ENCODE results near the gene STOML2. TPM values are rescaled to one million over a fixed set of nuclear protein-coding genes. Genes with fewer than 3 reads are reported as not detected.
A peak's percentile ranks its signal among the peaks of the same experiment; 100 is the strongest.

Gene STOML2
- total RNA-seq, 1 experiment from 2014 or later = 209 TPM

DNA sequence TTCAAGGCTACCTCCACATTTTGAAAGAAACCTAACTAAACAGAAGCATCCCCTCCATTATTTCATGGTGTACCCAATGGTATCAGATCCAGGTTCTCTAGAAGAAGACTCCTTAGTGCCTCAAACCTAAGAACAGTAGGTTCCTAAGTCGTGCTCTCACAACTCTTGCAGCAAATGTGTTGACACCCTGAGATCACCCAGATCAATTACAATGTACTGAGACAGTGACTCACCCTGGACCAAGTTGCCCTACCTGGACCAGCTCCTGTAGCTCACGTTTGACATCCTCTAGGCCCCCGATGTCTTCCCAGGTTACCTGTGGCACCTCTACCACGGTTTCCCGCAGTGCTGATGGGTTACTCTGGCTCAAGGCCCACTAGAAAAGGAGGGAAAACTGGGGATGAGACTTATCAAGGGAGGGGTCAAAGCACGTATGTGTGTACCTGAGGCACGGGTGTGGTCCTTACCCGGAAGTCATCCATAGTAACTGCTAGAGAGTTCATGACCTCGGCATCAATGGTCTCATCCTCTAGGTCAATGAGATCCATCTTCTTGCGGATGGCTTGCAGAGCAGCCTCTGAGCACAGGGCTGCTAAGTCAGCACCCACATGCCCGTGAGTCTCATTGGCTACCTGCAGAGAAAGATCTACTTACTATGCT, 42.3 kb downstream of the STOML2 start:
- no peaks in the 10 kb centered on the region for H3K4me1 Mint-ChIP-seq (ENCODE audit: insufficient read depth, unreplicated experiment)
- BruUV-seq (replicated peaks) = no TSS peak
- TF ChIP-seq, protein P1, sequence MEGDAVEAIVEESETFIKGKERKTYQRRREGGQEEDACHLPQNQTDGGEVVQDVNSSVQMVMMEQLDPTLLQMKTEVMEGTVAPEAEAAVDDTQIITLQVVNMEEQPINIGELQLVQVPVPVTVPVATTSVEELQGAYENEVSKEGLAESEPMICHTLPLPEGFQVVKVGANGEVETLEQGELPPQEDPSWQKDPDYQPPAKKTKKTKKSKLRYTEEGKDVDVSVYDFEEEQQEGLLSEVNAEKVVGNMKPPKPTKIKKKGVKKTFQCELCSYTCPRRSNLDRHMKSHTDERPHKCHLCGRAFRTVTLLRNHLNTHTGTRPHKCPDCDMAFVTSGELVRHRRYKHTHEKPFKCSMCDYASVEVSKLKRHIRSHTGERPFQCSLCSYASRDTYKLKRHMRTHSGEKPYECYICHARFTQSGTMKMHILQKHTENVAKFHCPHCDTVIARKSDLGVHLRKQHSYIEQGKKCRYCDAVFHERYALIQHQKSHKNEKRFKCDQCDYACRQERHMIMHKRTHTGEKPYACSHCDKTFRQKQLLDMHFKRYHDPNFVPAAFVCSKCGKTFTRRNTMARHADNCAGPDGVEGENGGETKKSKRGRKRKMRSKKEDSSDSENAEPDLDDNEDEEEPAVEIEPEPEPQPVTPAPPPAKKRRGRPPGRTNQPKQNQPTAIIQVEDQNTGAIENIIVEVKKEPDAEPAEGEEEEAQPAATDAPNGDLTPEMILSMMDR (IDR thresholded peaks at IDR 0.05; ENCODE audit: unreplicated experiment) = no peak
- H3K4me3 Mint-ChIP-seq (ENCODE audit: unreplicated experiment) = no peak overlapping the region
- ChIA-PET POLR2A (interaction anchor here (3.8 kb wide), 1 partner anchor 11 kb away, joined by 14 read pairs; the partner anchor contains the start of gene VCP), CTCF (interaction anchor here (1.4 to 2.6 kb wide), 2 partner anchors 10 kb away, joined by 3 to 17 read pairs; no protein-coding TSS in a partner anchor)
- intact Hi-C loops (cut with micrococcal nuclease) = no loop called here
- DNase-seq (ENCODE audit: unreplicated experiment) = no peak
- no peaks in the 10 kb centered on the region for H3K27me3 Mint-ChIP-seq (ENCODE audit: insufficient read depth, unreplicated experiment)
- H3K9me3 Mint-ChIP-seq (ENCODE audit: unreplicated experiment) = no peaks in the 10 kb centered on the region
- no peak overlapping the region for H3K27ac Mint-ChIP-seq (ENCODE audit: low read depth, unreplicated experiment)
- H3K36me3 Mint-ChIP-seq (ENCODE audit: insufficient read depth, unreplicated experiment) = peaks cover 99% of the 10 kb centered on the region

DNA sequence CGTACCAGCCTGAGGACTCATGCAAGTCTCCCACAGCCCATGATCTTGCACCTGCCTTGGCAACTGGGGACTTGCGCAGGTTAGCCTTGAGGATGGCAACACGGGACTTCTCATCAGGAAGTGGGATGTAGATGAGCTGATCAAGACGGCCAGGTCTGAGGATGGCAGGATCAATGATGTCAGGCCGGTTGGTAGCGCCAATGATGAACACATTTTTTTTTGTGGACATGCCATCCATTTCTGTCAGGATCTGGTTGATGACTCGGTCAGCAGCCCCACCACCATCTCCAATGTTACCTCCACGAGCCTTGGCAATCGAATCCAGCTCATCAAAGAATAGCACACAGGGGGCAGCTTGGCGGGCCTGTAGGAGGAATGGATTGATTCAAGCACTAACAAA, 43.5 kb downstream of the STOML2 start:
- intact Hi-C loops (cut with micrococcal nuclease) = loop anchor here (10.0 kb wide), 1 partner anchor 65 kb away; no protein-coding TSS in a partner anchor
- CTCF ChIA-PET = no interaction called here
- peaks cover 96% of the 10 kb centered on the region for H3K36me3 Mint-ChIP-seq (ENCODE audit: insufficient read depth, unreplicated experiment)
- BruUV-seq (replicated peaks) = no TSS peak
- H3K4me3 Mint-ChIP-seq (ENCODE audit: unreplicated experiment) = no peak overlapping the region
- no peaks in the 10 kb centered on the region for H3K27me3 Mint-ChIP-seq (ENCODE audit: insufficient read depth, unreplicated experiment)
- H3K9me3 Mint-ChIP-seq (ENCODE audit: unreplicated experiment) = no peaks in the 10 kb centered on the region
- TF ChIP-seq, protein P1 (IDR thresholded peaks at IDR 0.05; ENCODE audit: unreplicated experiment) = no peak
- no peak for DNase-seq (ENCODE audit: unreplicated experiment)
- no peak overlapping the region for H3K27ac Mint-ChIP-seq (ENCODE audit: low read depth, unreplicated experiment)
- POLR2A ChIA-PET = no interaction called here
- no peaks in the 10 kb centered on the region for H3K4me1 Mint-ChIP-seq (ENCODE audit: insufficient read depth, unreplicated experiment)

DNA sequence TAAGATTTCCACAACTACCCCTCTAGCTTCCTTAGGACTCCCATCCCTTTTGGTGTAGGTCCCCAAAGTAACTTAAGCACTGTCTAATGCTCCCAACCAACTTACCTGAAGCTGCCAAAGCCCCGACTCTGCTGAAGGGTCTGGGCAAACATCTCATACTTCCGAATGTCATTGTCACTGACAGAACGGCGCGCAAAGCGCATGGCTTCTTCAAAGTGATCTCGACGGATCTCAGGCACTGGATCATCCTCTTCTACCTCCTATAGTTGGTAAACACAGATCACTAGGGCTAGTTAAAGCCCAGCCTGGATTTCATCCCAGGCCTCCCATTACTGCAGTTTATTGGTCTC, 45.7 kb downstream of the STOML2 start:
- Mint-ChIP-seq H3K4me1 (ENCODE audit: insufficient read depth, unreplicated experiment) (no peaks in the 10 kb centered on the region), H3K27me3 (ENCODE audit: insufficient read depth, unreplicated experiment) (no peaks in the 10 kb centered on the region), H3K27ac (ENCODE audit: low read depth, unreplicated experiment) (peak overlapping the region; percentile 71), H3K4me3 (ENCODE audit: unreplicated experiment) (no peak overlapping the region), H3K9me3 (ENCODE audit: unreplicated experiment) (no peaks in the 10 kb centered on the region), H3K36me3 (ENCODE audit: insufficient read depth, unreplicated experiment) (peaks cover 96% of the 10 kb centered on the region)
- no TSS peak for BruUV-seq (replicated peaks)
- ChIA-PET CTCF (no interaction called here), POLR2A (interaction anchor here (1.0 kb wide), 1 partner anchor 15 kb away, joined by 4 read pairs; the partner anchor contains the start of gene VCP)
- intact Hi-C loops (cut with micrococcal nuclease) = loop anchor here (10.0 kb wide), 1 partner anchor 62 kb away; no protein-coding TSS in a partner anchor
- TF ChIP-seq, protein P1 (IDR thresholded peaks at IDR 0.05; ENCODE audit: unreplicated experiment) = no peak
- no peak for DNase-seq (ENCODE audit: unreplicated experiment)

DNA sequence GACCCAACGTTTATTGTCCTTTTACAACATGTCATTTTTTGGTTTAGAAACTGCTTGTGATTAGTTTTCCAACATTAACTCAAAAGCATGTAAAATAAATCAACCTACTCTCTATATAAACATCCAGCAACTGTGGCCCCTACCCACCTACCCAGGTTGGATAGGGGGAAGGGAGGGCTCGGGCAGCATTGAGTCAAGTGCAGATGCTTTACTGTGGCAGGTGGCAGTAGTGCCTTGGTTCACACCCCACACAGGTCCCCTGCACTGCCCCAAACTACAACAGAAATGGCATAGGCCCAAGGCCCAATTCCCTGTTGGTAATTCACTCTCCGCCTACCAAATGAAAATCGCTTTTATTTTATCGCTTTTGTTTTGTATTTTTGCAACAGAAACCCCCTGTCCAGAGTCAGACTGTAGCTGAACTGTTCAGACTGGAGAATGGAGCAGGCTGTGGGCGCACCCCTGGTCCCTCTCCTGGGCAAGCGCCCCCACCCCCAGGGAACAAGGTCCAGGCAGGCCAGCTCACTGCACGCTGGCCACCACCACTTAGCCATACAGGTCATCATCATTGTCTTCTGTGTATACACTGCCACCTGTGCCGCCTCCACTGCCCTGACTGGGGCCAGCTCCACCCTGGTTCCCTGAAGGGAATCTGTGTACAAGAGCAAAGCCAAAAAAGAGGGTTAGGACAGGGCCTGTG, 46.2 kb downstream of the STOML2 start:
- ChIA-PET POLR2A (interaction anchor here (1.0 kb wide), 1 partner anchor 16 kb away, joined by 4 read pairs; the partner anchor contains the start of gene VCP), CTCF (interaction anchor here (0.8 kb wide), 1 partner anchor 72 kb away, joined by 3 read pairs; no protein-coding TSS in a partner anchor)
- peaks cover 95% of the 10 kb centered on the region for H3K36me3 Mint-ChIP-seq (ENCODE audit: insufficient read depth, unreplicated experiment)
- no peaks in the 10 kb centered on the region for H3K9me3 Mint-ChIP-seq (ENCODE audit: unreplicated experiment)
- H3K4me1 Mint-ChIP-seq (ENCODE audit: insufficient read depth, unreplicated experiment) = no peaks in the 10 kb centered on the region
- intact Hi-C loops (cut with micrococcal nuclease) = loop anchor here (10.0 kb wide), 1 partner anchor 62 kb away; no protein-coding TSS in a partner anchor
- TF ChIP-seq, protein P1 (IDR thresholded peaks at IDR 0.05; ENCODE audit: unreplicated experiment) = no peak
- DNase-seq (ENCODE audit: unreplicated experiment) = no peak
- H3K4me3 Mint-ChIP-seq (ENCODE audit: unreplicated experiment) = no peak overlapping the region
- H3K27me3 Mint-ChIP-seq (ENCODE audit: insufficient read depth, unreplicated experiment) = no peaks in the 10 kb centered on the region
- TSS peak; percentile 27 for BruUV-seq (replicated peaks)
- H3K27ac Mint-ChIP-seq (ENCODE audit: low read depth, unreplicated experiment) = peak overlapping the region; percentile 71
